ENCODE measurements around the gene SDK1. TPM values are rescaled to one million over a fixed set of nuclear protein-coding genes. Genes with fewer than 3 reads are reported as not detected.
A peak's percentile ranks its signal among the peaks of the same experiment; 100 is the strongest.

SDK1 gene
- total RNA-seq, 1 donor from 2014 or later = 10.4 TPM

GRCh38 chr7:3780525-3780924 lies 479.5 kb downstream of the SDK1 start:
- TF ChIP-seq, protein P1, sequence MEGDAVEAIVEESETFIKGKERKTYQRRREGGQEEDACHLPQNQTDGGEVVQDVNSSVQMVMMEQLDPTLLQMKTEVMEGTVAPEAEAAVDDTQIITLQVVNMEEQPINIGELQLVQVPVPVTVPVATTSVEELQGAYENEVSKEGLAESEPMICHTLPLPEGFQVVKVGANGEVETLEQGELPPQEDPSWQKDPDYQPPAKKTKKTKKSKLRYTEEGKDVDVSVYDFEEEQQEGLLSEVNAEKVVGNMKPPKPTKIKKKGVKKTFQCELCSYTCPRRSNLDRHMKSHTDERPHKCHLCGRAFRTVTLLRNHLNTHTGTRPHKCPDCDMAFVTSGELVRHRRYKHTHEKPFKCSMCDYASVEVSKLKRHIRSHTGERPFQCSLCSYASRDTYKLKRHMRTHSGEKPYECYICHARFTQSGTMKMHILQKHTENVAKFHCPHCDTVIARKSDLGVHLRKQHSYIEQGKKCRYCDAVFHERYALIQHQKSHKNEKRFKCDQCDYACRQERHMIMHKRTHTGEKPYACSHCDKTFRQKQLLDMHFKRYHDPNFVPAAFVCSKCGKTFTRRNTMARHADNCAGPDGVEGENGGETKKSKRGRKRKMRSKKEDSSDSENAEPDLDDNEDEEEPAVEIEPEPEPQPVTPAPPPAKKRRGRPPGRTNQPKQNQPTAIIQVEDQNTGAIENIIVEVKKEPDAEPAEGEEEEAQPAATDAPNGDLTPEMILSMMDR (IDR thresholded peaks at IDR 0.05) = no peak
- Histone ChIP-seq H3K27ac (no peak overlapping the region), H3K36me3 (no peaks in the 10 kb centered on the region), H3K4me3 (no peak overlapping the region), H3K27me3 (no peaks in the 10 kb centered on the region), H3K4me1 (no peaks in the 10 kb centered on the region), H3K9me3 (no peaks in the 10 kb centered on the region)
- no peak for ATAC-seq
- intact Hi-C loops (cut with DNase I) = no loop called here
- no peak for DNase-seq

DNA sequence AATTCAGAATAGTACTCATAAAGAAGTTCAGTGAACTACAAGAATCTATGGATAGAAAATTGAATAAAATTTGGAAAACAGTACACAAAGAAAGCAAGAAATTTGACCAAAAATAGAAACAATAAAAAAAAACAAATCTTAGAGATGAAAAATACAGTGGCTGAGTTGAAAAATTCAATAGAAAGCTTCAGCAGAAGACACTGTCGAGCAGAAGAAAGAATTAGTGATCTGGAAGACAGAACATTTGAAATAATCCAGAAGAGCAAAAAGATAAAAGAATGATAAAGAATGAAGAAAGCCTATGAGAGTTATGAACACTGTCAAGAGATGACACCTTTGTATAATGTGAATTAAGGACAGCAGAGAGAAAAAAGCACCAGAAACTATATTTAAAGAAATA lies 480.6 kb downstream of the SDK1 start:
- H3K4me3 ChIP-seq = no peak overlapping the region
- TF ChIP-seq, protein P1 (IDR thresholded peaks at IDR 0.05) = no peak
- no peaks in the 10 kb centered on the region for H3K4me1 ChIP-seq
- ATAC-seq = no peak
- no peaks in the 10 kb centered on the region for H3K27me3 ChIP-seq
- H3K27ac ChIP-seq = no peak overlapping the region
- intact Hi-C loops (cut with DNase I) = no loop called here
- H3K36me3 ChIP-seq = no peaks in the 10 kb centered on the region
- H3K9me3 ChIP-seq = no peaks in the 10 kb centered on the region
- DNase-seq = no peak

GRCh38 chr7:3787717-3788264 lies 486.7 kb downstream of the SDK1 start:
- Histone ChIP-seq H3K27me3 (no peaks in the 10 kb centered on the region), H3K9me3 (no peaks in the 10 kb centered on the region), H3K36me3 (no peaks in the 10 kb centered on the region), H3K4me3 (no peak overlapping the region), H3K27ac (no peak overlapping the region), H3K4me1 (no peaks in the 10 kb centered on the region)
- DNase-seq (no peak), ATAC-seq (peak; percentile 74)
- TF ChIP-seq, protein P1 (IDR thresholded peaks at IDR 0.05) = no peak
- intact Hi-C loops (cut with DNase I) = no loop called here

GRCh38 chr7:3790803-3791202 lies 489.8 kb downstream of the SDK1 start:
- Histone ChIP-seq H3K4me1 (no peaks in the 10 kb centered on the region), H3K27ac (no peak overlapping the region), H3K4me3 (no peak overlapping the region), H3K36me3 (no peaks in the 10 kb centered on the region), H3K27me3 (no peaks in the 10 kb centered on the region), H3K9me3 (no peaks in the 10 kb centered on the region)
- ATAC-seq (no peak), DNase-seq (no peak)
- TF ChIP-seq, protein P1 (IDR thresholded peaks at IDR 0.05) = no peak
- intact Hi-C loops (cut with DNase I) = no loop called here

DNA sequence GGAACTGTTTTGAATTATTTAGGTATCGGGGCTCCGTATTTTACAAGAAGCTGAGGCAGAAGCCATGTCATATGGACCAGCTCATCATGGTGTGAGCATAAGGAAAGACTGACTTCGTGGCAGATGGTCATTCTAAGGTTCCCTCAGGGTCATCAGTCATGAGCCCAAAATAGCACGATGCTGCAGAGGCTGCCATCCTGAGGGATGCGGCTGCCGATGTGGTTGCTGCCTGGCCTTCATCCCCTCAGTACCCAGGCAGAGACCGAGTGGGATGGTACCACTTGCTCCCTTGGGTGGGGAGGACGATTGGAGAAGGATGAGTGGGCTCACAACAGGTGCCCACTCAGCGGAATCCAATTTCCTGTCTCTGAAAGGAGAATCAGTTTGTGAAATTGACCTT lies 490.3 kb downstream of the SDK1 start:
- ATAC-seq = no peak
- no peaks in the 10 kb centered on the region for H3K27me3 ChIP-seq
- no peaks in the 10 kb centered on the region for H3K4me1 ChIP-seq
- intact Hi-C loops (cut with DNase I) = no loop called here
- H3K36me3 ChIP-seq = no peaks in the 10 kb centered on the region
- H3K27ac ChIP-seq = no peak overlapping the region
- no peak for DNase-seq
- H3K9me3 ChIP-seq = no peaks in the 10 kb centered on the region
- no peak overlapping the region for H3K4me3 ChIP-seq
- TF ChIP-seq, protein P1 (IDR thresholded peaks at IDR 0.05) = no peak

- Histone ChIP-seq H3K9me3 (no peaks in the 10 kb centered on the region), H3K27me3 (no peaks in the 10 kb centered on the region), H3K36me3 (no peaks in the 10 kb centered on the region), H3K27ac (no peak overlapping the region), H3K4me3 (no peak overlapping the region), H3K4me1 (no peaks in the 10 kb centered on the region)
- TF ChIP-seq, protein P1 (IDR thresholded peaks at IDR 0.05) = no peak
- ATAC-seq (no peak), DNase-seq (no peak)
- intact Hi-C loops (cut with DNase I) = no loop called here
Measured at GRCh38 chr7:3795141-3795540, 494.1 kb downstream of the SDK1 start.

Measured in upper lobe of right lung (tissue), 1 donor.